Non-pigmented ciliary epithelial cell (primary cell): ENCODE data around the gene PIM1.
"Not testable (repeated sequence)": the region's sequence is repeated elsewhere in the genome, so short reads cannot be mapped to it uniquely, and the experiment has no call there.

Experiments
- DNase-seq: peaks from one replicate; pipeline ENCODE4 v3.0.0-alpha.2; 2010; ENCODE audit warnings: low read depth

PIM1 gene

GRCh38 chr6:37190159-37190535, 20.2 kb downstream of the PIM1 start:
- DNase-seq = no peak

- no peak for DNase-seq
Observed at GRCh38 chr6:37192666-37193065, 22.7 kb downstream of the PIM1 start.

DNA sequence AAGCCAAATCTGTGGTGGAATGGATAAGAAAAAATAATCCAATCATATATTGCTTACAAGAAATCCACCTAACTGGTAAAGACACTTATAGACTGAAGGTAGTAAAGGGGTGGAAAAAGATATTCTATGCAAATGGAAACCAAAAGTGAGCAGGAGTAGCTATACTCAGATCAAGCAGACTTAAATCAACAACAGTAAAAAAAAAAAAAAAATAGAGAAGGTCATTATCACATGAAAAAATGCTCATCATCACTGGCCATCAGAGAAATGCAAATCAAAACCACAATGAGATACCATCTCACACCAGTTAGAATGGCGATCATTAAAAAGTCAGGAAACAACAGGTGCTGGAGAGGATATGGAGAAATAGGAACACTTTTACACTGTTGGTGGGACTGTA, 24.9 kb downstream of the PIM1 start:
- DNase-seq = not testable (repeated sequence)

GRCh38 chr6:37196451-37196850, 26.5 kb downstream of the PIM1 start:
- DNase-seq = not testable (repeated sequence)

- DNase-seq = no peak
Observed at GRCh38 chr6:37200085-37200484, 30.1 kb downstream of the PIM1 start.

GRCh38 chr6:37201726-37202125, 31.8 kb downstream of the PIM1 start:
- no peak for DNase-seq

DNA sequence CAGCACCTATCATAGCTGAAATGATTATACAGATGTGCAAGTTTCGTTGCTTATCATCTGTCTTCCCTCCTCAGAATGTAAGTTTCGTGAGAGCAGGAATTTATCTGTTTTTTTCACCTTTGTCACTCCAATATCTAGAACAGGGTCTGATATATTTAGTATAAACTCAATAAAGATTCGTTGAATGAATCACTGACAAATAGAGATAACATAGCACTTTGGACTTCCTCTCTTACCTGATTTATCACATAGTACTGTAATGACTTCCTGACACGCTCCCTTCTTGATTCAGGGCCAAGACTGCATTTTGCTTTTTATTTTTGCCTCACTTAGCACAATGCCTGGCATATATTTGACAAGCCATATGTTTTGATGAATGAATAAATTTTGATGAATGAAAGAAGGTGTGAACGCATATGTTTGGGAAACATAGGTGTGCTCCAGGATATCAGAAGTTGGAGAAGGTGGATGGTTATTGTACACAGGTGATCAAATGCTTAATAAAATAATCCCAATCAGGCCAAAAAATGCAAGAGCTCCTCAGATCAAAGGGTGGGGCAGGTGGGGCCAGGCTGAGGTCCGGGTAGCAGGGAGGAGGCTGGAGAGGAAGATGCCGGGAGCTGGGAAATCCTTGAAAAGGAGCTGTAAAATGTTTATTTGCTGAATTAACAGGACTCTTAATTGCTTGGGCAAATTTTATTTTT, 33.0 kb downstream of the PIM1 start:
- DNase-seq = no peak

GRCh38 chr6:37204014-37204751, 34.2 kb downstream of the PIM1 start:
- DNase-seq = no peak

DNA sequence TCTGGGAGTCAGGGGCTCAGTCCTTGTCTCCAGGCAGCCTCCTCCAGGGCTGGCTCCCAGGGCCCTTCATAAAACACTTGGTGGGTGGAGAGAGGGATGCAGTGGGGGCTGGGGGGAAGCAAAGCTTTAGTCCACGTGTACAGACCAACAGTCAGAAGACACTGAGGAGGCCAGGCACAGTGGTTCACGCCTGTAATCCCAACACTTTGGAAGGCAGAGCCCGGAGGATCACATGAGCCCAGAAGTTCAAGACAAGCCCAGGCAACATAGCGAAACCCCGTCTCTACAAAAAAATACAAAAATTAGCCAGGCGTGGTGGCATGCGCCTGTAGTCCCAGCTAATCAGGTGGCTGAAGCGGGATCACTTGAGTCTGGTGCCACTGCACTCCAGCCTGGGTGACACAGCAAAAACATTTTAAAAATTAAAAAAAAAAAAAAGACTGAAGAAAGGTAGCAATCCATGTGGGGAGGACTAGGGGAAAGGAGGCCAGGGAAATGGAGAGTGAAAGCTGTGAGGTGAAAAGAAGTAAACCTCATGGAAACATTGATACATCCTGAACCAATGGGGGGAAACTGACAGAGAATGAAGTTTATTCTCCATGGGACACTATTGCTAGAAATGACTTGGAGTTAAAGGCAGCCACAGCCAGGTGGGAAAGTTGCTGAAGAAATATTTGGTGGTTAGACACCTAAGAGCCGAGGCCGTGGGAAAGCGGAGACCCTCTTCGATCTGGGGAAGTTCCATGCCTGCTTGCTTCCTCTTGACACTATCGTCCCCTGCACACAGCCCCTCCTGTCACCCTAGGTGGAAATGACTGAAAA, 35.4 kb downstream of the PIM1 start:
- no peak for DNase-seq

DNA sequence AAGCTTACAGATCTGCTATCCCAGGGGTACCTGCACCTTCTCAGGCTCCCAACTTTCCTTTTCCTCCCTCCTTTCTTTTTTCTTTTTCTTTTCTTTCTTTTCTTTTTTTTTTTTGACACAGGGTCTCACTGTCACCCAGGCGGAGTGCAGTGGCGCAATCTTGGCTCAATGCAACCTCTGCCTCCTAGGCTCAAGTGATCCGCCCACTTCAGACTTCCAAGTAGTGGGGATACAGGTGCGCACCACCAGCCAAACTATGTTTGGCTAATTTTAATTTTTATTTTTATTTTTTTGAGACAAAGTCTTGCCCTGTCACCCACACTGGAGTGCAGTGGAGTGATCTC, 36.0 kb downstream of the PIM1 start:
- no peak for DNase-seq

GRCh38 chr6:37206622-37207021, 36.7 kb downstream of the PIM1 start:
- DNase-seq = no peak

DNA sequence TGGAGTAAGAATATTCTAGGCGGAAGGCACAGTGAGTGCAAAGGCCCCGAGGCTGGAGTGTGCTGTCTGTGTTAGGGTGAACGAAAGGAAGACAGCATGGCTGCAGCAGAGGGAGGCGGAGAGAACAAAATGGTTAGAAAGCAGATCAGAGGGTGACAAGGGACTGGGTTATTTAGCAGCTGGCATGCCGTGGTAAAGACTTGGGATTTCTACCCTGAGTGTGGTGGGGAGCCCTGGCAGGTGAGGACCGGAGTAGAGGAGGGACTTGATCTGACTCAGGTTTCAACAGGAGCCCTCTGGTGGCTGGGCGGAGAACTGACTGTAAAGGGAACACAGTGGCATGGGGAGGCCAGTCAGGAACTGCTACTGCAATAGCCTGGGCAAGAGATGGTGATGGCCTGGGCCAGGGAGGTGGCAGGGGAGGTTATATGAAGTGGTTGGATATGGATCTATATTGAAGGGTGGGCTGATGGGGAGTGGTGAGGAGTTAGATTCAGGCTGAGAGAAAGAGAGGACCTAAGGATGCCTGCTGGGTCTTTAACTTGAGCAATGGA, 38.0 kb downstream of the PIM1 start:
- no peak for DNase-seq

GRCh38 chr6:37208793-37209192, 38.8 kb downstream of the PIM1 start:
- DNase-seq = no peak

DNA sequence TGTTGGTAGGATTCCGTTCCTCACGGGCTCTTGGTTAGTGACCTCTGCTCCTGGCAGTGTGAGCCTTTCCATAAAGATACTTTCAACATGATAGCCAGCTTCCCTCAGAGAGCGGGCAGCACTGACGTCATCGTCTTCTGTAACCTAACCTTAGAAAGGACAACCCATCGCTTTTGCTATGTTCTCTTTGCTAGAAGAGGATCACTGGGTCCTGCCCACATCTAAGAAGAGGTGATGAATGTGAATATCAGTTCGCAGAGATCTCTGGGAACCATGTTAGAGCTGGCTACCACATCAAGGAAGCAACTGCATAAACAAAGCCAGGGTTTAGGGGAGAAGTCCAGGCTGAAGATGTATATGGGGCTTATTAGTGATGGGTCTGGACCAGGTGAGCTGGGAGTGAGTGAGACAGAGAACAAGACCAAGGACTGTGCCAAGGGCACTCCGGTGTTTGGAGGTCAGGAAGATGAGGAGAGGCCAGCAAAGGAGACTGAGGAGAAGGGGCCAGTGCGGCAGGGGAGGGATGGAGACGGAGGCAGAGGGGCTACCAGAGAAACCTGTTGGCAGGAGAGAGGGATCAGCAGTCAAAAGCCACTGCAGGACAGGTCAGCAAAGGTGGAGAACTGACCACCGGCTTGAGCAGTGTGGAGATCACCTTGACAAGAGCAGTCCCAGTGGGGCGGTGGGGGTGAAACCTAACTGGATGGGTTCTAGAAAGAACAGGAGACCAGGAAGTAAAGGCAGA, 39.7 kb downstream of the PIM1 start:
- no peak for DNase-seq

- no peak for DNase-seq
Observed at GRCh38 chr6:37210313-37210968, 40.5 kb downstream of the PIM1 start.

GRCh38 chr6:37212268-37212667, 42.3 kb downstream of the PIM1 start:
- no peak for DNase-seq

DNA sequence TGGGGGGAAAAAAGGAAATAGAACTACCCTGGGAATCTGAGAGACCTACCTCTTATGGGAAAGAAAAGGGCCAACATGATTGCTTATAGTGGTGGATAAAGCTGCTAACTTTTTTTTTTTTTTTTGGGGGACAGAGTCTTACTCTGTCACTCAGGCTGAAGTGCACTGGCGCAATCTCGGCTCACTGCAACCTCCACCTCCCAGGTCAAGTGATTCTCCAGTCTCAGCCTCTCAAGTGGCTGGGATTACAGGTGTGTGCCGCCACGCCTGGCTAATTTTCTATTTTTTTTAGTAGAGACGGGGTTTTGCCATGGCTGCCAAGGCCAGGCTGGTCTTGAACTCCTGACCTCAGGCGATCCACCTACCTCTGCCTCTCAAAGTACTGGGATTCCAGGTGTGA, 48.1 kb downstream of the PIM1 start:
- no peak for DNase-seq

DNA sequence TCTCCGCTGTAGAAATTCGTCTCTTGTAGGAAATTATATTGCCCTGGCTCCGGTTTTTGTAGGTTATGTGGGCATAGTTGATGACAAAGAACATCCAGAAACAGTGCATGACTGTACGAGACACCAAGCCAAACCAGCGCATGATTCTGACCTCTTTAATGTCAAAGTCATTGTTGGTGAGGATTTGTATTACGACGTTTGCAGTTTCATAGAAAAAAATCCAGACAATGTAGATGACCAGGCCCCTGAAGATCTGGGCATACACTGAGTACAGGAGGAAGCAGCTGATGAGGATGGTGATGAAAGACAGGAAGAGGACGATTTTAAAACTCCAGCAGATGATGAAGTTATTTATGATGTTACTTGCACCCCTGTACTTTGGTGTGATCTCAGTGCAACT, 48.6 kb downstream of the PIM1 start:
- DNase-seq = no peak

GRCh38 chr6:37221585-37222124, 51.7 kb downstream of the PIM1 start:
- no peak for DNase-seq

GRCh38 chr6:37222125-37222967, 52.4 kb downstream of the PIM1 start:
- peak; percentile 51 for DNase-seq
